GM23338 (cell line): ENCODE measurements around the gene SMYD3. TPM values are rescaled to one million over a fixed set of nuclear protein-coding genes. Genes with fewer than 3 reads are reported as not detected.

Experiments
- ATAC-seq: fragments of 200-7000 bp; cut with Tn5 transposase; 3 replicates; pipeline ENCODE4 v1.9.1; 2020
- DNase-seq: peaks from one replicate; pipeline ENCODE4 v3.0.0-alpha.2; 2015; ENCODE audit warnings: low spot score
- H2AFZ ChIP-seq: fragments of 200-600 bp; sonication (generic); 2 replicates; pipeline ENCODE4 v1.8.0; 2016; ENCODE audit warnings: antibody characterized with exemption, mild to moderate bottlenecking, moderate library complexity
- H3F3A ChIP-seq: fragments of 200-600 bp; sonication (generic); replicated peaks from 2 replicates; pipeline ENCODE4 v1.8.0; 2017; ENCODE audit warnings: antibody characterized with exemption, mixed run types, low read depth
- H3K27ac ChIP-seq: fragments of 200-600 bp; sonication (generic); 2 replicates; pipeline ENCODE4 v1.6.1; 2016; ENCODE audit warnings: low read depth
- H3K27me3 ChIP-seq: fragments of 200-600 bp; sonication (generic); 2 replicates; pipeline ENCODE4 v1.8.0; 2016; ENCODE audit warnings: mild to moderate bottlenecking, mixed run types, moderate library complexity; ENCODE audit not compliant: insufficient read depth
- H3K36me3 ChIP-seq: fragments of 200-600 bp; sonication (generic); 2 replicates; pipeline ENCODE4 v1.8.0; 2016; ENCODE audit warnings: mild to moderate bottlenecking; ENCODE audit not compliant: insufficient read depth
- H3K4me1 ChIP-seq: fragments of 200-600 bp; sonication (generic); 2 replicates; pipeline ENCODE4 v1.8.0; 2016; ENCODE audit warnings: mild to moderate bottlenecking, moderate library complexity; ENCODE audit not compliant: insufficient read depth
- H3K4me2 ChIP-seq: fragments of 200-600 bp; sonication (generic); 2 replicates; pipeline ENCODE4 v1.7.1; 2017; ENCODE audit warnings: mixed run types
- H3K4me3 ChIP-seq: fragments of 200-600 bp; sonication (generic); 2 replicates; pipeline ENCODE4 v1.6.1; 2016; ENCODE audit warnings: mixed run types
- H3K79me2 ChIP-seq: fragments of 200-600 bp; sonication (generic); replicated peaks from 2 replicates; pipeline ENCODE4 v1.8.0; 2017; ENCODE audit warnings: mild to moderate bottlenecking; ENCODE audit not compliant: insufficient read depth
- H3K9me2 ChIP-seq: fragments of 200-600 bp; sonication (generic); 2 replicates; pipeline ENCODE4 v1.8.0; 2017; ENCODE audit not compliant: insufficient read depth
- H4K20me1 ChIP-seq: fragments of 200-600 bp; sonication (generic); replicated peaks from 2 replicates; pipeline ENCODE4 v1.8.0; 2017; ENCODE audit warnings: mild to moderate bottlenecking; ENCODE audit not compliant: insufficient read depth
- H3K27ac Mint-ChIP-seq: 2 replicates; pipeline ENCODE4 v1.8.0; 2020; ENCODE audit warnings: inconsistent platforms, mild to moderate bottlenecking, moderate library complexity, mixed read lengths
- H3K27me3 Mint-ChIP-seq: 3 replicates; pipeline ENCODE4 v1.8.0; 2022; ENCODE audit warnings: low read depth, mild to moderate bottlenecking, moderate library complexity, mixed read lengths, inconsistent platforms; ENCODE audit not compliant: insufficient read depth, poor library complexity
- H3K36me3 Mint-ChIP-seq: 3 replicates; pipeline ENCODE4 v1.8.0; 2021; ENCODE audit warnings: low read depth, mild to moderate bottlenecking, inconsistent platforms, moderate library complexity, mixed read lengths
- H3K4me1 Mint-ChIP-seq: 3 replicates; pipeline ENCODE4 v1.8.0; 2020; ENCODE audit warnings: mild to moderate bottlenecking, inconsistent platforms, mixed read lengths
- H3K4me3 Mint-ChIP-seq: 3 replicates; pipeline ENCODE4 v1.8.0; 2021; ENCODE audit warnings: moderate library complexity, mild to moderate bottlenecking, inconsistent platforms, mixed read lengths
- H3K9me3 Mint-ChIP-seq: 3 replicates; pipeline ENCODE4 v1.8.0; 2020; ENCODE audit warnings: moderate library complexity, mild to moderate bottlenecking, inconsistent platforms, mixed read lengths
- CREB1 ChIP-seq: fragments of 250-450 bp; sonication (Bioruptor Pico); IDR thresholded peaks from 2 replicates; pipeline ENCODE4 v1.5.0; 2020; ENCODE audit warnings: low read depth, mild to moderate bottlenecking, moderate library complexity
- EZH2 ChIP-seq: fragments of 200-600 bp; sonication (generic); IDR thresholded peaks from one replicate; pipeline ENCODE4 v1.8.0; 2017; ENCODE audit warnings: antibody characterized with exemption, mild to moderate bottlenecking, low read depth; ENCODE audit not compliant: unreplicated experiment
- JUNB ChIP-seq: IDR thresholded peaks from one replicate; pipeline ENCODE4 v1.6.1; 2016; ENCODE audit warnings: antibody characterized with exemption; ENCODE audit not compliant: unreplicated experiment
- POLR2AphosphoS5 ChIP-seq: IDR thresholded peaks from 2 replicates; pipeline ENCODE4 v1.6.1; 2016; ENCODE audit warnings: antibody characterized with exemption, low read depth
- STAT1 ChIP-seq: IDR thresholded peaks from one replicate; pipeline ENCODE4 v1.6.1; 2016; ENCODE audit warnings: antibody characterized with exemption; ENCODE audit not compliant: unreplicated experiment
- ZNF331 ChIP-seq: fragments of 250-450 bp; sonication (Bioruptor Pico); IDR thresholded peaks from 2 replicates; pipeline ENCODE4 v1.5.0; 2020; ENCODE audit warnings: low read depth, mild to moderate bottlenecking, moderate library complexity
- polyA plus RNA-seq: library from polyadenylated mRNA; unstranded; fragments of >200 nt; fragmentation: Nextera tagmentation; extraction: Ambion mirVana; gene quantifications from 2 replicates; pipeline ENCODE4 v1.2.1, GENCODE V29; 2016
- total RNA-seq: library from RNA; depleted of rRNA; stranded (reverse); fragments of >200 nt; shearing (Covaris generic); gene quantifications from 2 replicates; pipeline ENCODE4 v1.2.3, GENCODE V29; 2014
- TF ChIP-seq, protein P1 (sequence below): IDR thresholded peaks from one replicate; pipeline ENCODE4 v1.6.1; 2018; ENCODE audit warnings: antibody characterized with exemption; ENCODE audit not compliant: unreplicated experiment
- TF ChIP-seq, protein P2 (sequence below), 2 experiments: fragments of 200-600 bp in 1 of 2; sonication (generic) in 1 of 2; conservative IDR thresholded peaks; 2 replicates each; pipeline versions ENCODE4 v1.5.1 to v1.6.1; 2016 to 2017; ENCODE audit warnings: antibody characterized with exemption in 2 of 2, low read depth in 2 of 2, mild to moderate bottlenecking in 2 of 2, moderate library complexity in 1 of 2
- TF ChIP-seq, protein P3 (sequence below): IDR thresholded peaks from 2 replicates; pipeline ENCODE4 v1.6.1; 2016; ENCODE audit warnings: antibody characterized with exemption

SMYD3 gene
- total and polyA plus RNA-seq, 2 experiments from 2014 or later = 31.8 to 34.4 TPM

DNA sequence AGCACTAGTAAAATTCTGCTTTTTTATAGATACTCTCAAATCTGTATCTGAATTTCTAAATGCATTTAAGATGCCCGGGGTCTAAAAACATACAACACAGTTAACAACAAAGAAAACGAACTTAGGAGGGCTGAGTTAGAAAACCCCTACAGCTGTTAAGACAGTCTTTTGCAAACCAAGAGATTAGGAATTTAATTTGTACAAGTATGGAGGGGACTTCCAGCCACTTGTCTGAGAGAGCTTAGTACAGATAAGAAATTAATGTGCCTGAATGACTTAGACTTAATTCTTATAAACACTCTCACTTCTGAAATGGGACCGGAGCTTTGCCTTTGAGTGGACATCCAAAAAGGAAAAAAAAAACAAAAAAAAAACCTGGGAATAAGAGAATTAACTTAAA, 61.6 kb downstream of the SMYD3 start (continued):
- TF ChIP-seq, protein P1, sequence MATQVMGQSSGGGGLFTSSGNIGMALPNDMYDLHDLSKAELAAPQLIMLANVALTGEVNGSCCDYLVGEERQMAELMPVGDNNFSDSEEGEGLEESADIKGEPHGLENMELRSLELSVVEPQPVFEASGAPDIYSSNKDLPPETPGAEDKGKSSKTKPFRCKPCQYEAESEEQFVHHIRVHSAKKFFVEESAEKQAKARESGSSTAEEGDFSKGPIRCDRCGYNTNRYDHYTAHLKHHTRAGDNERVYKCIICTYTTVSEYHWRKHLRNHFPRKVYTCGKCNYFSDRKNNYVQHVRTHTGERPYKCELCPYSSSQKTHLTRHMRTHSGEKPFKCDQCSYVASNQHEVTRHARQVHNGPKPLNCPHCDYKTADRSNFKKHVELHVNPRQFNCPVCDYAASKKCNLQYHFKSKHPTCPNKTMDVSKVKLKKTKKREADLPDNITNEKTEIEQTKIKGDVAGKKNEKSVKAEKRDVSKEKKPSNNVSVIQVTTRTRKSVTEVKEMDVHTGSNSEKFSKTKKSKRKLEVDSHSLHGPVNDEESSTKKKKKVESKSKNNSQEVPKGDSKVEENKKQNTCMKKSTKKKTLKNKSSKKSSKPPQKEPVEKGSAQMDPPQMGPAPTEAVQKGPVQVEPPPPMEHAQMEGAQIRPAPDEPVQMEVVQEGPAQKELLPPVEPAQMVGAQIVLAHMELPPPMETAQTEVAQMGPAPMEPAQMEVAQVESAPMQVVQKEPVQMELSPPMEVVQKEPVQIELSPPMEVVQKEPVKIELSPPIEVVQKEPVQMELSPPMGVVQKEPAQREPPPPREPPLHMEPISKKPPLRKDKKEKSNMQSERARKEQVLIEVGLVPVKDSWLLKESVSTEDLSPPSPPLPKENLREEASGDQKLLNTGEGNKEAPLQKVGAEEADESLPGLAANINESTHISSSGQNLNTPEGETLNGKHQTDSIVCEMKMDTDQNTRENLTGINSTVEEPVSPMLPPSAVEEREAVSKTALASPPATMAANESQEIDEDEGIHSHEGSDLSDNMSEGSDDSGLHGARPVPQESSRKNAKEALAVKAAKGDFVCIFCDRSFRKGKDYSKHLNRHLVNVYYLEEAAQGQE = no peak
- no peak for TF ChIP-seq STAT1

DNA sequence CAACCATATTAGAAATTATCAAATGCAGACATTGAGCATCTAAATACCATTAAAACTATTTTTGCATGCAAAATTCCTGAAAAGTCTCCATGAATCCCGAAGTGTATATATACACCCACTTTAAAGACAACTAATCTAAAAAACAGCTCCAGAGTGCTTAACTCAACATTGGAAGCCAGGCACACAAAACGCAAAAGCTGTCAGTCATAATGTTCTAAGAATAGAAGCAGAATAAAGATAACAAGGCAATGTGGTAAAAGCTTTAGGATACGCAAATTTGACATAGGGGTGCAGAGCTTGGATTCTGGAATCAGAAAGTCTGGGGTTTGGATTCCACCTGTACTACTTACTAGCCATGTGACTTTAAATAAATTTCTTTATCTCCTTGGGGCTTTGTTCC, 62.5 kb downstream of the SMYD3 start:
- Histone ChIP-seq H3K36me3 (no peaks in the 10 kb centered on the region), H4K20me1 (no peaks in the 10 kb centered on the region), H3K4me1 (no peaks in the 10 kb centered on the region), H3K4me3 (no peak overlapping the region), H3K9me2 (no peaks in the 10 kb centered on the region), H3K27ac (no peak overlapping the region), H3K79me2 (no peaks in the 10 kb centered on the region), H3K4me2 (no peak overlapping the region), H2AFZ (no peak overlapping the region), H3F3A (no peaks in the 10 kb centered on the region), H3K27me3 (no peaks in the 10 kb centered on the region)
- ATAC-seq = no peak
- H3K36me3 Mint-ChIP-seq = no peaks in the 10 kb centered on the region
- no peaks in the 10 kb centered on the region; the same call in 2 of the 3 replicates for H3K4me1 Mint-ChIP-seq
- no peak overlapping the region for H3K27ac Mint-ChIP-seq
- no peak overlapping the region for H3K4me3 Mint-ChIP-seq
- DNase-seq = no peak
- peaks cover 3% of the 10 kb centered on the region for H3K27me3 Mint-ChIP-seq
- 0 out of 3 replicates have a peak, but pooled peaks cover 3% of the 10 kb centered on the region for H3K9me3 Mint-ChIP-seq
- TF ChIP-seq, protein P1 = no peak
- TF ChIP-seq CREB1 (CRISPR knock-in tag) = no peak
- TF ChIP-seq, protein P2, sequence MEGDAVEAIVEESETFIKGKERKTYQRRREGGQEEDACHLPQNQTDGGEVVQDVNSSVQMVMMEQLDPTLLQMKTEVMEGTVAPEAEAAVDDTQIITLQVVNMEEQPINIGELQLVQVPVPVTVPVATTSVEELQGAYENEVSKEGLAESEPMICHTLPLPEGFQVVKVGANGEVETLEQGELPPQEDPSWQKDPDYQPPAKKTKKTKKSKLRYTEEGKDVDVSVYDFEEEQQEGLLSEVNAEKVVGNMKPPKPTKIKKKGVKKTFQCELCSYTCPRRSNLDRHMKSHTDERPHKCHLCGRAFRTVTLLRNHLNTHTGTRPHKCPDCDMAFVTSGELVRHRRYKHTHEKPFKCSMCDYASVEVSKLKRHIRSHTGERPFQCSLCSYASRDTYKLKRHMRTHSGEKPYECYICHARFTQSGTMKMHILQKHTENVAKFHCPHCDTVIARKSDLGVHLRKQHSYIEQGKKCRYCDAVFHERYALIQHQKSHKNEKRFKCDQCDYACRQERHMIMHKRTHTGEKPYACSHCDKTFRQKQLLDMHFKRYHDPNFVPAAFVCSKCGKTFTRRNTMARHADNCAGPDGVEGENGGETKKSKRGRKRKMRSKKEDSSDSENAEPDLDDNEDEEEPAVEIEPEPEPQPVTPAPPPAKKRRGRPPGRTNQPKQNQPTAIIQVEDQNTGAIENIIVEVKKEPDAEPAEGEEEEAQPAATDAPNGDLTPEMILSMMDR (conservative IDR thresholded peaks at IDR 0.05; ENCODE audit: low read depth in 2 of 2) = no peak
- no peak for TF ChIP-seq ZNF331
- TF ChIP-seq EZH2 = no peak
- TF ChIP-seq, protein P3, sequence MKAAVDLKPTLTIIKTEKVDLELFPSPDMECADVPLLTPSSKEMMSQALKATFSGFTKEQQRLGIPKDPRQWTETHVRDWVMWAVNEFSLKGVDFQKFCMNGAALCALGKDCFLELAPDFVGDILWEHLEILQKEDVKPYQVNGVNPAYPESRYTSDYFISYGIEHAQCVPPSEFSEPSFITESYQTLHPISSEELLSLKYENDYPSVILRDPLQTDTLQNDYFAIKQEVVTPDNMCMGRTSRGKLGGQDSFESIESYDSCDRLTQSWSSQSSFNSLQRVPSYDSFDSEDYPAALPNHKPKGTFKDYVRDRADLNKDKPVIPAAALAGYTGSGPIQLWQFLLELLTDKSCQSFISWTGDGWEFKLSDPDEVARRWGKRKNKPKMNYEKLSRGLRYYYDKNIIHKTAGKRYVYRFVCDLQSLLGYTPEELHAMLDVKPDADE = no peak
- no peak for TF ChIP-seq POLR2AphosphoS5
- no peak for TF ChIP-seq JUNB
